Coronary artery (tissue), 2 donors: ENCODE results near the gene PAXIP1.
"Not testable (repeated sequence)": the region's sequence is repeated elsewhere in the genome, so short reads cannot be mapped to it uniquely, and the experiment has no call there.

ENCODE experiments used
- DNase-seq: peaks from one replicate; pipeline ENCODE4 v3.0.0-alpha.2; 2017; ENCODE audit warnings: low spot score
- H3K27ac ChIP-seq, 2 donors: fragments of 200-600 bp; sonication (generic); one replicate each; pipeline ENCODE4 v1.5.1; 2016 to 2019
- H3K4me3 ChIP-seq: fragments of 200-600 bp; sonication (generic); 2 replicates; pipeline ENCODE4 v1.5.1; 2016; ENCODE audit warnings: mild to moderate bottlenecking, moderate library complexity
- TF ChIP-seq, protein P1 (sequence below): fragments of 200-600 bp; sonication (generic); IDR thresholded peaks from one replicate; pipeline ENCODE4 v1.5.1; 2019; ENCODE audit warnings: antibody characterized with exemption

Gene PAXIP1, protein sequence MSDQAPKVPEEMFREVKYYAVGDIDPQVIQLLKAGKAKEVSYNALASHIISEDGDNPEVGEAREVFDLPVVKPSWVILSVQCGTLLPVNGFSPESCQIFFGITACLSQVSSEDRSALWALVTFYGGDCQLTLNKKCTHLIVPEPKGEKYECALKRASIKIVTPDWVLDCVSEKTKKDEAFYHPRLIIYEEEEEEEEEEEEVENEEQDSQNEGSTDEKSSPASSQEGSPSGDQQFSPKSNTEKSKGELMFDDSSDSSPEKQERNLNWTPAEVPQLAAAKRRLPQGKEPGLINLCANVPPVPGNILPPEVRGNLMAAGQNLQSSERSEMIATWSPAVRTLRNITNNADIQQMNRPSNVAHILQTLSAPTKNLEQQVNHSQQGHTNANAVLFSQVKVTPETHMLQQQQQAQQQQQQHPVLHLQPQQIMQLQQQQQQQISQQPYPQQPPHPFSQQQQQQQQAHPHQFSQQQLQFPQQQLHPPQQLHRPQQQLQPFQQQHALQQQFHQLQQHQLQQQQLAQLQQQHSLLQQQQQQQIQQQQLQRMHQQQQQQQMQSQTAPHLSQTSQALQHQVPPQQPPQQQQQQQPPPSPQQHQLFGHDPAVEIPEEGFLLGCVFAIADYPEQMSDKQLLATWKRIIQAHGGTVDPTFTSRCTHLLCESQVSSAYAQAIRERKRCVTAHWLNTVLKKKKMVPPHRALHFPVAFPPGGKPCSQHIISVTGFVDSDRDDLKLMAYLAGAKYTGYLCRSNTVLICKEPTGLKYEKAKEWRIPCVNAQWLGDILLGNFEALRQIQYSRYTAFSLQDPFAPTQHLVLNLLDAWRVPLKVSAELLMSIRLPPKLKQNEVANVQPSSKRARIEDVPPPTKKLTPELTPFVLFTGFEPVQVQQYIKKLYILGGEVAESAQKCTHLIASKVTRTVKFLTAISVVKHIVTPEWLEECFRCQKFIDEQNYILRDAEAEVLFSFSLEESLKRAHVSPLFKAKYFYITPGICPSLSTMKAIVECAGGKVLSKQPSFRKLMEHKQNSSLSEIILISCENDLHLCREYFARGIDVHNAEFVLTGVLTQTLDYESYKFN

DNA sequence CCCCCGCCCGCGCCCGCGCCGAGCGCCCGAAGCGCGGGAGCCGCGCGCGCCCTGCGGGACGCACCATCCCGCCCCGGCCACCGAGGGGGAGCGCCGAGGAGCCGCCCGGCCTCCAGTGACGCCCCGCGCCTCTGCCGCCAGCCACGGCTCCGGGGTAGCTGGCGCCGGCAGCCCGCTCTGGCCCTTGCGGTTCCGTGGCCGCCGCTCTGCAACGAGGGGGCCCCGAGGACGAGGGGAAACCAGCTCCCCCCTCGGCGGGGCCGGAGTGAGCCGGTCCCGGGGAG is at the start of gene PAXIP1:
Gene PAXIP1 (minus strand): TSS at position 33 of the 284 bp plus-strand sequence. CDS start 195 bp downstream, outside the sequence.
- Histone ChIP-seq H3K4me3 (peak within 1 kb of the TSS; percentile 83), H3K27ac (peak within 1 kb of the TSS; percentile 79 to 91)
- no peak for DNase-seq
- TF ChIP-seq, protein P1, sequence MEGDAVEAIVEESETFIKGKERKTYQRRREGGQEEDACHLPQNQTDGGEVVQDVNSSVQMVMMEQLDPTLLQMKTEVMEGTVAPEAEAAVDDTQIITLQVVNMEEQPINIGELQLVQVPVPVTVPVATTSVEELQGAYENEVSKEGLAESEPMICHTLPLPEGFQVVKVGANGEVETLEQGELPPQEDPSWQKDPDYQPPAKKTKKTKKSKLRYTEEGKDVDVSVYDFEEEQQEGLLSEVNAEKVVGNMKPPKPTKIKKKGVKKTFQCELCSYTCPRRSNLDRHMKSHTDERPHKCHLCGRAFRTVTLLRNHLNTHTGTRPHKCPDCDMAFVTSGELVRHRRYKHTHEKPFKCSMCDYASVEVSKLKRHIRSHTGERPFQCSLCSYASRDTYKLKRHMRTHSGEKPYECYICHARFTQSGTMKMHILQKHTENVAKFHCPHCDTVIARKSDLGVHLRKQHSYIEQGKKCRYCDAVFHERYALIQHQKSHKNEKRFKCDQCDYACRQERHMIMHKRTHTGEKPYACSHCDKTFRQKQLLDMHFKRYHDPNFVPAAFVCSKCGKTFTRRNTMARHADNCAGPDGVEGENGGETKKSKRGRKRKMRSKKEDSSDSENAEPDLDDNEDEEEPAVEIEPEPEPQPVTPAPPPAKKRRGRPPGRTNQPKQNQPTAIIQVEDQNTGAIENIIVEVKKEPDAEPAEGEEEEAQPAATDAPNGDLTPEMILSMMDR, result no peak

DNA sequence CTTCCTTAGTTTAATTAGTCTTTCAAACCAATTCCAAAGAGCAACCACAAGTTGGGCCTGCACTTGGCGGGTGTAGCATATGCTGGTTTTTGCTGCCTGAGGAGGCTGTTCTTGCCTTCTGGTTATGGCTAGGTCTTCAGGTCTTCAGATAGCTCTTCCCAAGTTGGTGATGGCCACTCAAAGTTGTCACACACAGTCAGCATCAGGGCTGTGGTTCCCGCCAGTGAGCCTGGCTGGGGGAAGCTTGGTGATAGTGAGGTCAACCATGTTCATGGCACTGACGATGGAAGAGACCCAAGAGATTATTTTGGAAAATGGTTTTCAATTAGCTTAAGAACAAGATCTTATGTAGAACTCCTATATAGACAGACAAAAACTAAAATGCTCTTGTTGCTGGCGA is 48.4 kb upstream of the PAXIP1 start:
- no peak overlapping the region for H3K27ac ChIP-seq
- DNase-seq, result no peak
- H3K4me3 ChIP-seq, result no peak overlapping the region
- TF ChIP-seq, protein P1, result no peak

DNA sequence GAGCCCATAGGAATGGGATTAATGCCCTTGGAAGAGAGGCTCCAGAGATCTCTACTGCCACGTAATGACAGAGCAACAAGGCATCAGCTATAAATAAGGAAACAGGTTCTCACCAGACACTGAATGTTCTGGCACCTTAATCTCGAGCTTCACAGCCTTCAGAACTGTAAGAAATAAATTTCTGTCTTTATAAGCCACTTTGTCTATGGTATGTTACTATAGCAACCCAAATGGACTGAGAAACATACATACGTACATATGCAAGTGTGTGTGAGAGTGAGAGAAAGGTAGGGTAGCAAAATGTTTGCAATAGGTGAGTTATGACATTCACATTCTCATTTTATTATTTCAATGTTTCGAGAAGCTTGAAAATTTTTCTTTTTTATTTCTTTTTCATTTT is 45.1 kb upstream of the PAXIP1 start:
- TF ChIP-seq, protein P1, result no peak
- DNase-seq, result no peak
- Histone ChIP-seq H3K4me3 (no peak overlapping the region), H3K27ac (no peak overlapping the region)

DNA sequence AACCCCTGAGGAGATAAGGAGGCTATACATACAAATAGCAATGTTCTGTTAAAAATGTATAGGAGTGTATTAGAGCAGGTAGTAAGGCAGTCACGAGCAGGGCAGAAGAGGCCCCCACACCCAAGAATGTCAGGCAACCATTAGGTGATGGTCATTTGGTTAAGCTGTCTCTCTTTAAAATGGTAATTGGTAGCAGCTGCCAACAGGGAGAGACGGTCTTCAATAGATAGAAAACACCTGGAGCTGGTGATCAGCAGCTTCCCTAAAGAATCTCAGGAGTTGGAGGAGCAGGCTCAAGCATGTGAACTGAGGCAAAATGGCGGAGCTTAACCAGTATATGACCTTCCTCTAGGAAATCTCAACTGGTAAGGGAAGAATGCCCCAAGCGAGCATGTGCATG is 40.8 kb upstream of the PAXIP1 start:
- no peak for DNase-seq
- H3K27ac ChIP-seq, result no peak overlapping the region
- TF ChIP-seq, protein P1, result no peak
- no peak overlapping the region for H3K4me3 ChIP-seq

DNA sequence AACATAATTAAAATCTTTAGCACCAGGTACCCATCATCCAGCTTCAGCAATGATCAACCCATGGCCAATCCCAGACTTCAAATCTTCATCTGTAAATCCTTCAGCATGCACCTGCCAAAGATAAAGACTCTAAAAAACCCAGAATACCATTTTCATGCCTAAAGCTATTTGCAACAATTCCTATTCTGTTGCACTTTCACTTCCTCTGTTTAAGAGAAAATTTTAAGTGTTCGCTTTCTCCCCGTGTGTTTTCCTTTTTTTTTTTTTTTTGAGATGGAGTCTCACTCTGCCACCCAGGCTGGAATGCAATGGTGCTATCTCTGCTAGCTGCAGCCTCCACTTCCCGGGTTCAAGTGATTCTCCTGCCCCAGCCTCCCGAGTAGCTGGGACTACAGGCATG is 35.4 kb upstream of the PAXIP1 start:
- Histone ChIP-seq H3K4me3 (no peak overlapping the region), H3K27ac (no peak overlapping the region)
- DNase-seq, result no peak
- TF ChIP-seq, protein P1, result no peak

DNA sequence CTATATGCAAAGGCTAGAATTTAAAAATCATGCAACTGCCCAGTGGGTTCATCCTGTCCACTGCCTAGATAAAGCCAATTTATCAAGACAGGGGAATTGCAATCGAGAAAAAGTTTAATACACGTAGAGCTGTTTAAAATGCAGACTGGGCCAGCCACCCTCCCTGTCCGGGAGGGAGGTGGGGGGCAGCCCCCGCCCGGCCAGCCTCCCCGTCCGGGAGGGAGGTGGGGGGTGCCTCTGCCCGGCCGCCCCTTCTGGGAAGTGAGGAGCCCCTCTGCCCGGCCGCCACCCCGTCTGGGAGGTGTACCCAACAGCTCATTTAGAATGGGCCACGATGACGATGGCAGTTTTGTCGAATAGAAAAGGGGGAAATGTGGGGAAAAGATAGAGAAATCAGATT is 31.6 kb upstream of the PAXIP1 start:
- not testable (repeated sequence) for DNase-seq, H3K4me3 ChIP-seq, H3K27ac ChIP-seq

DNA sequence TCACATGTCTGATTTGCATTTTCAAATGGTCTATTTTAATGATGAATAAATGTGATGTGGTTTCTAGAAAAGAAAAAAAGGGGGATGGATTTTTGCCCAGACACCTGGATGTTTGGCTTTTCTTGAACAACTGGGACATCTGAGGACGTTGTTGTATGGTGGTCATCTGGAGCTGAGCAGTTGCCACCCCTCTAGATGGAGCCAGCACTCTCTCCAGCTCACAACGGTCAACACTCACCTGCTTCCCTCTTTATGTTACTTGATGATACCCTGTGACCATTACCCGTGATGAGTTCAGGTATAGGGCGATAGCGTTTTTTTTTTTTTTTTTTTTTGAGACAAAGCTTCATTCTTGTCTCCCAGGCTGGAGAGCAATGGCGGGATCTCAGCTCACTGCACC is 30.1 kb upstream of the PAXIP1 start:
- no peak for DNase-seq
- TF ChIP-seq, protein P1, result no peak
- Histone ChIP-seq H3K4me3 (no peak overlapping the region), H3K27ac (no peak overlapping the region)
